ENCODE results near the gene CT45A10. TPM values are rescaled to one million over a fixed set of nuclear protein-coding genes. Genes with fewer than 3 reads are reported as not detected.

Gene CT45A10
- total RNA-seq (2022; extraction: Qiagen RNA extraction): 0.22 TPM in 2 of 5 replicates, not detected in the others

GRCh38 chrX:135893294-135893817 lies at the start of gene CT45A10, which contains the start of gene SAGE1:
CT45A10 (minus strand) TSS chrX:135893444; CDS start chrX:135885344, 8,100 bp downstream.
SAGE1 (plus strand) TSS chrX:135893716; CDS start chrX:135896243, 2,527 bp downstream.

GRCh38 chrX:135871712-135872111 lies 21.5 kb downstream of the CT45A10 start, which contains the start of gene CT45A9:
CT45A9 (minus strand) TSS chrX:135871812; CDS start chrX:135868061, 3,751 bp downstream.

GRCh38 chrX:135854438-135854837 lies 38.8 kb downstream of the CT45A10 start, which contains the start of gene CT45A8:
CT45A8 (minus strand) TSS chrX:135854538; CDS start chrX:135850783, 3,755 bp downstream.

GRCh38 chrX:135837180-135837579 lies 56.1 kb downstream of the CT45A10 start, which contains the start of gene CT45A7:
CT45A7 (minus strand) TSS chrX:135837280; CDS start chrX:135833533, 3,747 bp downstream.

Other genes with a start within 250 kb of the CT45A10 start
- gene CT45A1, start 179.8 kb downstream of the CT45A10 start, total RNA-seq (2022; extraction: Qiagen RNA extraction): not detected in 5 replicates
- 0.21 to 0.39 TPM (median 0.27 TPM) in 3 of 5 replicates, not detected in the others for gene CT45A3, start 125.3 kb downstream of the CT45A10 start, total RNA-seq (2022; extraction: Qiagen RNA extraction)
- not detected in 5 replicates for gene CT45A5, start 107.9 kb downstream of the CT45A10 start, total RNA-seq (2022; extraction: Qiagen RNA extraction)
- not detected in 5 replicates for gene CT45A6, start 90.7 kb downstream of the CT45A10 start, total RNA-seq (2022; extraction: Qiagen RNA extraction)
- not detected in 5 replicates for gene CT45A2, start 73.4 kb downstream of the CT45A10 start, total RNA-seq (2022; extraction: Qiagen RNA extraction)
- not detected in 5 replicates for gene CT45A7, start 56.2 kb downstream of the CT45A10 start, total RNA-seq (2022; extraction: Qiagen RNA extraction)
- not detected in 5 replicates for gene CT45A8, start 38.9 kb downstream of the CT45A10 start, total RNA-seq (2022; extraction: Qiagen RNA extraction)
- gene CT45A9, start 21.6 kb downstream of the CT45A10 start, total RNA-seq (2022; extraction: Qiagen RNA extraction): not detected in 5 replicates
- 0.06 to 0.09 TPM (median 0.07 TPM) in 4 of 5 replicates, not detected in the other for gene SAGE1, start 272 bp upstream of the CT45A10 start, total RNA-seq (2022; extraction: Qiagen RNA extraction)
- gene MMGT1, start 80.5 kb upstream of the CT45A10 start, total RNA-seq (2022; extraction: Qiagen RNA extraction): 15.8 to 19.2 TPM (median 17.6 TPM) in 5 replicates
- gene SLC9A6, start 92.0 kb upstream of the CT45A10 start, total RNA-seq (2022; extraction: Qiagen RNA extraction): 7.1 to 8.9 TPM (median 8.0 TPM) in 5 replicates

All from A549 treated with Mapracorat at 1 μM for 4 hours (cell line).